Measurements from ENCODE around the gene PTPN18. TPM values are rescaled to one million over a fixed set of nuclear protein-coding genes. Genes with fewer than 3 reads are reported as not detected.

PTPN18 gene
- total RNA-seq, 1 experiment from 2014 or later = 46.5 TPM

DNA sequence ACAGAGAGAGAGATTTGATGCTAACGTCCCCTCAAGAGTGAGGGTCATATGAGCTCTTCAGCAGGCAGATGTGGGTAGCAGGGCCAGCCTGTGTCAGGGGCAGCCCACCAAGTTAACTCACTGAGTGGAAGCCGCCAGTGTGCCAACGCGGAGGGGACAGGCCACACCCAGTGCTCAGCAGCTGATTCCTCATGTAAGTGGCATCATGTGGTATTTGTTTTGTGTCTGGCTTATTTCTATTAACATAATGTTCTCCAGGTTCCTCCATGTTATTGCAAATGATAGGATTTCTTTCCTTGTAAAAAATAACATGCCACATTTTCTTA is 9.2 kb upstream of the PTPN18 start:
- Mint-ChIP-seq H3K27ac (ENCODE audit: unreplicated experiment) (no peak overlapping the region), H3K4me1 (ENCODE audit: low read depth, unreplicated experiment) (no peaks in the 10 kb centered on the region), H3K27me3 (ENCODE audit: insufficient read depth, unreplicated experiment) (no peaks in the 10 kb centered on the region), H3K9me3 (ENCODE audit: unreplicated experiment) (no peaks in the 10 kb centered on the region), H3K4me3 (ENCODE audit: unreplicated experiment) (no peak overlapping the region), H3K36me3 (ENCODE audit: insufficient read depth, unreplicated experiment) (peaks cover 68% of the 10 kb centered on the region)
- Histone ChIP-seq H3K4me1 (no peaks in the 10 kb centered on the region; the same call in 1 of the 2 replicates), H3K36me3 (ENCODE audit: control insufficient read depth, insufficient read depth, low read length) (peaks cover 4% of the 10 kb centered on the region), H3K9me3 (no peaks in the 10 kb centered on the region), H3K4me3 (ENCODE audit: low read depth, low read length) (no peak overlapping the region), H3K27me3 (replicated peaks; ENCODE audit: control insufficient read depth, insufficient read depth, low read length) (no peaks in the 10 kb centered on the region)
- TF ChIP-seq, protein P1, sequence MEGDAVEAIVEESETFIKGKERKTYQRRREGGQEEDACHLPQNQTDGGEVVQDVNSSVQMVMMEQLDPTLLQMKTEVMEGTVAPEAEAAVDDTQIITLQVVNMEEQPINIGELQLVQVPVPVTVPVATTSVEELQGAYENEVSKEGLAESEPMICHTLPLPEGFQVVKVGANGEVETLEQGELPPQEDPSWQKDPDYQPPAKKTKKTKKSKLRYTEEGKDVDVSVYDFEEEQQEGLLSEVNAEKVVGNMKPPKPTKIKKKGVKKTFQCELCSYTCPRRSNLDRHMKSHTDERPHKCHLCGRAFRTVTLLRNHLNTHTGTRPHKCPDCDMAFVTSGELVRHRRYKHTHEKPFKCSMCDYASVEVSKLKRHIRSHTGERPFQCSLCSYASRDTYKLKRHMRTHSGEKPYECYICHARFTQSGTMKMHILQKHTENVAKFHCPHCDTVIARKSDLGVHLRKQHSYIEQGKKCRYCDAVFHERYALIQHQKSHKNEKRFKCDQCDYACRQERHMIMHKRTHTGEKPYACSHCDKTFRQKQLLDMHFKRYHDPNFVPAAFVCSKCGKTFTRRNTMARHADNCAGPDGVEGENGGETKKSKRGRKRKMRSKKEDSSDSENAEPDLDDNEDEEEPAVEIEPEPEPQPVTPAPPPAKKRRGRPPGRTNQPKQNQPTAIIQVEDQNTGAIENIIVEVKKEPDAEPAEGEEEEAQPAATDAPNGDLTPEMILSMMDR (IDR thresholded peaks at IDR 0.05; ENCODE audit: insufficient read depth in 1 of 2, low read depth in 1 of 2, low read length in 1 of 2, severe bottlenecking in 1 of 2, unreplicated experiment in 1 of 2) = no peak
- DNase-seq = no peak
- no TSS peak for BruUV-seq (replicated peaks)
- CTCF ChIA-PET = no interaction called here
- POLR2A ChIA-PET = no interaction called here
- intact Hi-C loops (cut with micrococcal nuclease; ENCODE audit: unreplicated experiment) = no loop called here

DNA sequence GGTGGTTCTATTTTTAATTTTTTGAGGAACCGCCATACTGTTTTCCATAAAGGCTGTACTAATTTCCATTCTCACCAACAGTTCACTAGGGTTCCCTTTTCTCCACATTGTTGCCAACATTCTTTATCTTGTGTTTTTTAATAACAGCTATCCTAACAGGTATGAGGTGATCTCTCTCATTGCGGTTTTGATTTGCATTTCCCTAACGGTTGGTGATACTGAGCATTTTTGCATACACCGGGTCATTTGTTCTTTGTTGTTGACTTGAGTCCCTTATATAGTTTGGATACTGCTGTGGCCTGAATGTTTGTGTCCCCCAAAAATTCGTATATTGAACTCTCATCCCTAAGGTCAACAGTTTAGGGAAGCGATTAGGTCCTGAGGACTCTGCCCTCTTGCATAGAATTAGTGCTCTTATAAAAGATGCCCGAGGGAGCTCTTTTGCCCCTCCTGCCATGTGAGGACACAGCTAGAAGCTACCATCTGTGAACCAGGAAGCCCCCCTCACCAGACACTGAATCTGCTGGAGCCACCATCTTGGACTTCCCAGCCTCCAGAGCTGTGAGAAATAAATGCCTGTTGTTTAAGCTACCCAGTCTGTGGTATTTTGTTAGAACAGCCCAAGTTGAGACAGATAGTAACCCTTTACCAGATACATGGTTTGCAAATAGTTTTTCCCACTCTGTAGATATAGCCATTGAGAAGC is 8.5 kb upstream of the PTPN18 start:
- Histone ChIP-seq H3K4me3 (ENCODE audit: low read depth, low read length) (no peak overlapping the region), H3K27me3 (replicated peaks; ENCODE audit: control insufficient read depth, insufficient read depth, low read length) (no peaks in the 10 kb centered on the region), H3K9me3 (no peaks in the 10 kb centered on the region), H3K4me1 (no peaks in the 10 kb centered on the region; the same call in 1 of the 2 replicates), H3K36me3 (ENCODE audit: control insufficient read depth, insufficient read depth, low read length) (peaks cover 4% of the 10 kb centered on the region)
- intact Hi-C loops (cut with micrococcal nuclease; ENCODE audit: unreplicated experiment) = no loop called here
- no peak for DNase-seq
- Mint-ChIP-seq H3K4me1 (ENCODE audit: low read depth, unreplicated experiment) (no peaks in the 10 kb centered on the region), H3K27ac (ENCODE audit: unreplicated experiment) (no peak overlapping the region), H3K4me3 (ENCODE audit: unreplicated experiment) (no peak overlapping the region), H3K9me3 (ENCODE audit: unreplicated experiment) (no peaks in the 10 kb centered on the region), H3K27me3 (ENCODE audit: insufficient read depth, unreplicated experiment) (no peaks in the 10 kb centered on the region), H3K36me3 (ENCODE audit: insufficient read depth, unreplicated experiment) (peaks cover 64% of the 10 kb centered on the region)
- ChIA-PET CTCF (no interaction called here), POLR2A (no interaction called here)
- no TSS peak for BruUV-seq (replicated peaks)
- TF ChIP-seq, protein P1 (IDR thresholded peaks at IDR 0.05; ENCODE audit: insufficient read depth in 1 of 2, low read depth in 1 of 2, low read length in 1 of 2, severe bottlenecking in 1 of 2, unreplicated experiment in 1 of 2) = no peak

DNA sequence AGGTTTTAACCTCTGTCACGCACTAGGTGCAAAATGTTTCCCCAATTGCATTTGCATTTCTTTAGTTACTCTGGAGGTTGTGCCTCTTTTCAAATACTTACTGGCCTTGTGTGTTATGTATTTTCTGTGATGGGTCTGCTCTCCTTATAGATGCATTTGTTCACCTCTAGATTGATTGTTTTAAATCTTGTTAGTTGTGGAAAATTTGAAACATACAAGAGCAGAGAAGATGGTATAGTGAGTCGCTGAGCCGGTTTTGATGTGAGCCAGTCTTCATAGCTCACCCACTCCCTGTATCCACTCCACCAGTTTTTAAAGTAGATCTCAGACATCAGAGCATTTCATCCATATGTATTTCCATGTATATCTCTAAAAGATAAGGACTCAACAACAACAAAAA is 6.7 kb upstream of the PTPN18 start:
- no peak overlapping the region for H3K4me3 ChIP-seq (ENCODE audit: low read depth, low read length)
- peaks cover 4% of the 10 kb centered on the region for H3K36me3 ChIP-seq (ENCODE audit: control insufficient read depth, insufficient read depth, low read length)
- no peak overlapping the region for H3K4me3 Mint-ChIP-seq (ENCODE audit: unreplicated experiment)
- ChIA-PET POLR2A (interaction anchor here (0.8 kb wide), 1 partner anchor 11 kb away, joined by 3 read pairs; no protein-coding TSS in a partner anchor), CTCF (no interaction called here)
- H3K27me3 ChIP-seq (replicated peaks; ENCODE audit: control insufficient read depth, insufficient read depth, low read length) = no peaks in the 10 kb centered on the region
- H3K36me3 Mint-ChIP-seq (ENCODE audit: insufficient read depth, unreplicated experiment) = peaks cover 53% of the 10 kb centered on the region
- H3K9me3 Mint-ChIP-seq (ENCODE audit: unreplicated experiment) = no peaks in the 10 kb centered on the region
- DNase-seq = no peak
- TF ChIP-seq, protein P1 (IDR thresholded peaks at IDR 0.05; ENCODE audit: insufficient read depth in 1 of 2, low read depth in 1 of 2, low read length in 1 of 2, severe bottlenecking in 1 of 2, unreplicated experiment in 1 of 2) = no peak
- no peak overlapping the region for H3K27ac Mint-ChIP-seq (ENCODE audit: unreplicated experiment)
- no peaks in the 10 kb centered on the region for H3K4me1 Mint-ChIP-seq (ENCODE audit: low read depth, unreplicated experiment)
- no peaks in the 10 kb centered on the region for H3K27me3 Mint-ChIP-seq (ENCODE audit: insufficient read depth, unreplicated experiment)
- H3K9me3 ChIP-seq = no peaks in the 10 kb centered on the region
- no peaks in the 10 kb centered on the region for H3K4me1 ChIP-seq
- no TSS peak for BruUV-seq (replicated peaks)
- intact Hi-C loops (cut with micrococcal nuclease; ENCODE audit: unreplicated experiment) = no loop called here

All from Caco-2 (cell line).